Retinal pigment epithelial cell (primary cell): ENCODE data around the gene FBXO27.

Experiments used
- DNase-seq: peaks from one replicate; pipeline ENCODE4 v3.0.0-alpha.2; 2010; ENCODE audit warnings: low read depth
- H3K4me3 ChIP-seq: 2 replicates; pipeline ENCODE4 v1.5.1; 2011; ENCODE audit warnings: mild to moderate bottlenecking, low read length, control low read depth, moderate library complexity
- CTCF ChIP-seq: conservative IDR thresholded peaks from 2 replicates; pipeline ENCODE4 v1.5.1; 2011; ENCODE audit warnings: low read depth, low read length, control low read depth, inconsistent platforms

The FBXO27 gene

GRCh38 chr19:38978326-38978689 lies 54.0 kb downstream of the FBXO27 start:
- no peak for TF ChIP-seq CTCF
- no peak for DNase-seq
- H3K4me3 ChIP-seq: no peak overlapping the region

GRCh38 chr19:38977445-38978325 lies 54.7 kb downstream of the FBXO27 start:
- TF ChIP-seq CTCF: no peak
- no peak for DNase-seq
- H3K4me3 ChIP-seq: no peak overlapping the region

GRCh38 chr19:38975861-38976271 lies 56.5 kb downstream of the FBXO27 start:
- peak overlapping the region; percentile 53 for H3K4me3 ChIP-seq
- no peak for DNase-seq

GRCh38 chr19:38975214-38975860 lies 57.0 kb downstream of the FBXO27 start, which contains the start of gene FBXO17:
Gene FBXO17, minus strand, starts transcription at chr19:38975742. Its CDS starts 25,423 bp downstream, at chr19:38950319.
- DNase-seq: no peak
- TF ChIP-seq CTCF: no peak
- H3K4me3 ChIP-seq: peak within 1 kb of the TSS; percentile 63

More at GRCh38 chr19:38975861-38976271, 56.5 kb downstream of the FBXO27 start:
- no peak for TF ChIP-seq CTCF

GRCh38 chr19:38974624-38975213 lies 57.6 kb downstream of the FBXO27 start:
- DNase-seq: no peak
- H3K4me3 ChIP-seq: peak overlapping the region; percentile 63
- no peak for TF ChIP-seq CTCF
